H9 (cell line): ENCODE data around the gene NECAB2. TPM values are rescaled to one million over a fixed set of nuclear protein-coding genes. Genes with fewer than 3 reads are reported as not detected.

ENCODE experiments used
- DNase-seq: peaks from one replicate; pipeline ENCODE4 v3.0.0-alpha.2; 2017
- H2AFZ ChIP-seq: one replicate; pipeline ENCODE4 v1.6.1; 2013; ENCODE audit warnings: mild to moderate bottlenecking, low read length, control low read depth, moderate library complexity
- H2AK5ac ChIP-seq: 2 replicates; pipeline ENCODE4 v1.6.1; 2013; ENCODE audit warnings: low read length, control low read depth, mixed read lengths; ENCODE audit not compliant: insufficient read length
- H2BK120ac ChIP-seq: one replicate; pipeline ENCODE4 v1.6.1; 2013; ENCODE audit warnings: low read depth, mild to moderate bottlenecking, low read length, control low read depth, inconsistent platforms; ENCODE audit not compliant: poor library complexity, severe bottlenecking
- H2BK12ac ChIP-seq: 2 replicates; pipeline ENCODE4 v1.6.1; 2013; ENCODE audit warnings: low read length, control low read depth, mixed read lengths, low read depth; ENCODE audit not compliant: insufficient read length
- H2BK15ac ChIP-seq: 2 replicates; pipeline ENCODE4 v1.6.1; 2013; ENCODE audit warnings: low read depth, low read length, control low read depth
- H2BK20ac ChIP-seq: one replicate; pipeline ENCODE4 v1.6.1; 2013; ENCODE audit warnings: low read depth, mild to moderate bottlenecking, low read length, control low read depth, inconsistent platforms; ENCODE audit not compliant: poor library complexity, severe bottlenecking
- H2BK5ac ChIP-seq: 2 replicates; pipeline ENCODE4 v1.6.1; 2013; ENCODE audit warnings: low read length, control low read depth, mixed read lengths; ENCODE audit not compliant: insufficient read length
- H3K14ac ChIP-seq: 2 replicates; pipeline ENCODE4 v1.6.1; 2013; ENCODE audit warnings: low read length, control low read depth; ENCODE audit not compliant: insufficient read depth
- H3K18ac ChIP-seq: 2 replicates; pipeline ENCODE4 v1.6.1; 2013; ENCODE audit warnings: low read depth, mild to moderate bottlenecking, mixed read lengths, low read length, control low read depth; ENCODE audit not compliant: insufficient read length
- H3K23ac ChIP-seq: 2 replicates; pipeline ENCODE4 v1.6.1; 2013; ENCODE audit warnings: low read length, control low read depth, mixed read lengths, low read depth; ENCODE audit not compliant: insufficient read length
- H3K23me2 ChIP-seq: 2 replicates; pipeline ENCODE4 v1.6.1; 2013; ENCODE audit warnings: low read depth, mild to moderate bottlenecking, mixed read lengths, low read length, control low read depth; ENCODE audit not compliant: insufficient read length, poor library complexity, severe bottlenecking
- H3K27ac ChIP-seq: 2 replicates; pipeline ENCODE4 v1.5.1; 2013; ENCODE audit warnings: low read length, control low read depth, mixed read lengths, low read depth; ENCODE audit not compliant: insufficient read length
- H3K27me3 ChIP-seq: 2 replicates; pipeline ENCODE4 v1.6.1; 2013; ENCODE audit warnings: low read length, control low read depth, inconsistent platforms; ENCODE audit not compliant: insufficient read depth
- H3K4ac ChIP-seq: 2 replicates; pipeline ENCODE4 v1.6.1; 2013; ENCODE audit warnings: low read depth, mild to moderate bottlenecking, control low read depth, inconsistent platforms, low read length, moderate library complexity
- H3K4me1 ChIP-seq: 2 replicates; pipeline ENCODE4 v1.6.1; 2013; ENCODE audit warnings: low read length, control low read depth, inconsistent platforms; ENCODE audit not compliant: insufficient read depth
- H3K4me2 ChIP-seq: 2 replicates; pipeline ENCODE4 v1.6.1; 2013; ENCODE audit warnings: low read length, control low read depth, mixed read lengths; ENCODE audit not compliant: insufficient read length, insufficient read depth
- H3K56ac ChIP-seq: 2 replicates; pipeline ENCODE4 v1.6.1; 2013; ENCODE audit warnings: low read depth, mild to moderate bottlenecking, mixed read lengths, low read length, control low read depth; ENCODE audit not compliant: insufficient read length
- H3K79me1 ChIP-seq: 2 replicates; pipeline ENCODE4 v1.6.1; 2013; ENCODE audit warnings: low read depth, mild to moderate bottlenecking, moderate library complexity, low read length, control low read depth, inconsistent platforms; ENCODE audit not compliant: insufficient read depth, poor library complexity, severe bottlenecking
- H3K79me2 ChIP-seq: 2 replicates; pipeline ENCODE4 v1.6.1; 2013; ENCODE audit warnings: low read length, control low read depth, inconsistent platforms; ENCODE audit not compliant: insufficient read depth
- H3K9ac ChIP-seq: 2 replicates; pipeline ENCODE4 v1.6.1; 2013; ENCODE audit warnings: low read length, control low read depth, mixed read lengths; ENCODE audit not compliant: insufficient read length; ENCODE audit errors: extremely low read depth
- H3K9me3 ChIP-seq: one replicate; pipeline ENCODE4 v1.6.1; 2013; ENCODE audit warnings: low read depth, low read length, inconsistent platforms; ENCODE audit not compliant: control insufficient read depth
- H3T11ph ChIP-seq: one replicate; pipeline ENCODE4 v1.6.1; 2013; ENCODE audit warnings: mild to moderate bottlenecking, low read length, control low read depth, inconsistent platforms
- H4K20me1 ChIP-seq: one replicate; pipeline ENCODE4 v1.6.1; 2013; ENCODE audit not compliant: control insufficient read depth, insufficient read length, insufficient read depth
- H4K5ac ChIP-seq: 2 replicates; pipeline ENCODE4 v1.6.1; 2013; ENCODE audit warnings: low read depth, mild to moderate bottlenecking, mixed read lengths, low read length, control low read depth; ENCODE audit not compliant: insufficient read length
- H4K8ac ChIP-seq: replicated peaks from 2 replicates; pipeline ENCODE4 v1.6.1; 2013; ENCODE audit warnings: low read length, control low read depth, mixed read lengths, low read depth; ENCODE audit not compliant: insufficient read length
- H4K91ac ChIP-seq: 2 replicates; pipeline ENCODE4 v1.6.1; 2013; ENCODE audit warnings: low read depth, mild to moderate bottlenecking, moderate library complexity, mixed read lengths, low read length, control low read depth; ENCODE audit not compliant: insufficient read length
- H3K27ac Mint-ChIP-seq, 3 experiments: 2 replicates in 2 of 3; 3 replicates in 1 of 3; pipeline ENCODE4 v1.8.0; 2020 to 2021; ENCODE audit warnings: mixed read lengths in 3 of 3, mild to moderate bottlenecking in 1 of 3, moderate library complexity in 1 of 3
- H3K27me3 Mint-ChIP-seq: 2 replicates; pipeline ENCODE4 v1.8.0; 2021; ENCODE audit warnings: low read depth, mild to moderate bottlenecking, moderate library complexity, mixed read lengths
- H3K36me3 Mint-ChIP-seq, 3 experiments: 2 replicates in 2 of 3; 3 replicates in 1 of 3; pipeline ENCODE4 v1.8.0; 2020 to 2021; ENCODE audit warnings: low read depth in 3 of 3, mixed read lengths in 3 of 3; ENCODE audit not compliant: insufficient read depth in 1 of 3
- H3K4me1 Mint-ChIP-seq, 2 experiments: 2 replicates each; pipeline ENCODE4 v1.8.0; 2020; ENCODE audit warnings: mixed read lengths in 2 of 2
- H3K4me3 Mint-ChIP-seq, 2 experiments: 2 replicates in 1 of 2; 3 replicates in 1 of 2; pipeline ENCODE4 v1.8.0; 2020 to 2021; ENCODE audit warnings: mild to moderate bottlenecking in 2 of 2, mixed read lengths in 2 of 2, moderate library complexity in 1 of 2
- H3K9me3 Mint-ChIP-seq, 2 experiments: 2 replicates in 1 of 2; 3 replicates in 1 of 2; pipeline ENCODE4 v1.8.0; 2020; ENCODE audit warnings: mild to moderate bottlenecking in 2 of 2, mixed read lengths in 2 of 2, moderate library complexity in 1 of 2
- CTCF ChIP-seq: fragments of 200-600 bp; sonication (generic); conservative IDR thresholded peaks from 3 replicates; pipeline ENCODE4 v1.8.0; 2021; ENCODE audit warnings: antibody characterized with exemption, mild to moderate bottlenecking
- WGBS: extraction: QIAGEN DNeasy Blood & Tissue Kit; methylation state at CpG from one replicate; pipeline ENCODE4 v1.1.7; 2013; ENCODE audit warnings: missing lambda C conversion rate, low lambda C conversion rate, mixed read lengths; ENCODE audit not compliant: insufficient read length; ENCODE audit errors: extremely low coverage; 5-methylcytosine and 5-hydroxymethylcytosine counted together
- total RNA-seq: library from RNA; stranded (reverse); gene quantifications from 2 replicates; pipeline ENCODE4 v1.2.1, GENCODE V29; 2021

NECAB2 gene
- total RNA-seq, 1 experiment from 2014 or later, result 12.6 TPM

- Histone ChIP-seq H3T11ph (no peak overlapping the region), H3K4me2 (no peak overlapping the region), H3K79me2 (no peaks in the 10 kb centered on the region), H3K9me3 (no peaks in the 10 kb centered on the region), H3K56ac (no peak overlapping the region), H3K4ac (no peak overlapping the region), H2AK5ac (no peak overlapping the region), H4K8ac (no peak overlapping the region), H2BK20ac (no peak overlapping the region), H3K23me2 (no peaks in the 10 kb centered on the region), H3K14ac (peak overlapping the region; percentile 16; the same call in 1 of the 2 replicates), H2BK15ac (no peak overlapping the region), H3K27ac (no peak overlapping the region), H3K4me1 (no peaks in the 10 kb centered on the region), H4K5ac (no peak overlapping the region), H4K20me1 (no peaks in the 10 kb centered on the region), H2BK5ac (no peak overlapping the region), H3K79me1 (no peaks in the 10 kb centered on the region), H3K27me3 (no peaks in the 10 kb centered on the region), H2BK120ac (no peak overlapping the region), H4K91ac (no peak overlapping the region), H3K23ac (no peak overlapping the region), H2AFZ (no peak overlapping the region), H2BK12ac (no peak overlapping the region), H3K18ac (no peak overlapping the region), H3K9ac (no peak overlapping the region)
- no peak overlapping the region for H3K4me3 Mint-ChIP-seq
- WGBS, result no CpG with 5 or more reads among the region's 15 CpGs
- peak; percentile 40; the same call in 2 of the 3 replicates for TF ChIP-seq CTCF
- H3K4me1 Mint-ChIP-seq, result peaks cover 11 to 38% of the 10 kb centered on the region in 2 experiments
- peaks cover 0 to 15% (median 2%) of the 10 kb centered on the region in 3 experiments; a peak in 5 of 7 replicates for H3K36me3 Mint-ChIP-seq
- H3K9me3 Mint-ChIP-seq, result no peaks in the 10 kb centered on the region
- no peak overlapping the region for H3K27ac Mint-ChIP-seq
- no peaks in the 10 kb centered on the region; the same call in none of the 2 replicates for H3K27me3 Mint-ChIP-seq
- no peak for DNase-seq
These were observed 28.6 kb downstream of the NECAB2 start for GRCh38 chr16:83996481-83997252.
